SU-DHL-6 (cell line): ENCODE results near the gene PRR23E.

ENCODE experiments used
- CTCF ChIP-seq: fragments of 200-600 bp; sonication (generic); IDR thresholded peaks from one replicate; pipeline ENCODE4 v1.5.1; 2017; ENCODE audit warnings: antibody characterized with exemption, mild to moderate bottlenecking, low read length, moderate library complexity; ENCODE audit not compliant: insufficient read depth, poor library complexity, severe bottlenecking
- EZH2phosphoT487 ChIP-seq: fragments of 200-600 bp; sonication (generic), shearing (Covaris generic); conservative IDR thresholded peaks from 2 replicates; pipeline ENCODE4 v1.6.1; 2018; ENCODE audit warnings: mild to moderate bottlenecking, antibody characterized with exemption, low read length, moderate library complexity, mixed read lengths

- no peak for TF ChIP-seq CTCF
- no peak for TF ChIP-seq EZH2phosphoT487
These were observed 17.7 kb downstream of the PRR23E start for GRCh38 chr3:127210654-127210943.
